ENCODE results near the gene GUCA2A. TPM values are rescaled to one million over a fixed set of nuclear protein-coding genes. Genes with fewer than 3 reads are reported as not detected.

The GUCA2A gene
- total RNA-seq, 1 donor from 2014 or later: not detected

DNA sequence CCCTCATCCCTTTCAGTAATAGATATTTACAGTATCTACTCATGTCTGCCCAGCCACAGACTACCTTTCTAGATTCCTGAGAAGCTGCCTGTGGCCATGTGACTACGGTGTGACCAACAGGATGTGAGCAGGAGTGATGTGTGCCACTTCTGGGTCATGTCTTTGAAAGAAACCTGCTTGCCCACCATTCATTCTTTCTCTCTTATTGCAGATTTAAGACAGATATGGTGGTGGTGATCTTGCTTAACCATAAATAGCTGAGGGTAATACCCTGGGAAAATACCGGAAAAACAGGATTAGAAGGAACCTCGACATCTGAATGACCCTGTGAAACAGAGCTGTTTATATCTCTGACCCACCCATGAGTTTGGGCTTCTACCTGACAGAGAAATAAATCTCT lies 41.6 kb upstream of the GUCA2A start:
- DNase-seq (ENCODE audit: low read depth): no peak
- Histone ChIP-seq H4K20me1 (ENCODE audit: insufficient read depth, low read length) (peaks cover 39% of the 10 kb centered on the region), H2AFZ (ENCODE audit: low read depth, low read length) (no peak overlapping the region), H3K79me2 (ENCODE audit: insufficient read depth, low read length) (peaks cover 51% of the 10 kb centered on the region), H3K27me3 (ENCODE audit: insufficient read depth, low read length) (no peaks in the 10 kb centered on the region), H3K27ac (ENCODE audit: low read depth, low read length) (no peak overlapping the region), H3K4me1 (ENCODE audit: insufficient read depth, low read length) (peaks cover 17% of the 10 kb centered on the region), H3K4me3 (ENCODE audit: insufficient read depth, low read depth, low read length) (no peak overlapping the region), H3K9ac (ENCODE audit: low read length) (no peak overlapping the region), H3K4me2 (ENCODE audit: low read length) (no peak overlapping the region), H3K36me3 (ENCODE audit: insufficient read depth, low read length) (no peaks in the 10 kb centered on the region), H3K9me3 (ENCODE audit: insufficient read depth, low read depth, low read length) (no peaks in the 10 kb centered on the region)
- Mint-ChIP-seq H3K4me3 (ENCODE audit: unreplicated experiment) (no peak overlapping the region), H3K36me3 (ENCODE audit: low read depth, unreplicated experiment) (peaks cover 30% of the 10 kb centered on the region), H3K27ac (ENCODE audit: unreplicated experiment) (no peak overlapping the region), H3K4me1 (ENCODE audit: low read depth, unreplicated experiment) (peaks cover 21% of the 10 kb centered on the region), H3K27me3 (ENCODE audit: low read depth, unreplicated experiment) (no peaks in the 10 kb centered on the region), H3K9me3 (ENCODE audit: unreplicated experiment) (peaks cover 5% of the 10 kb centered on the region)
- TF ChIP-seq, protein P1, sequence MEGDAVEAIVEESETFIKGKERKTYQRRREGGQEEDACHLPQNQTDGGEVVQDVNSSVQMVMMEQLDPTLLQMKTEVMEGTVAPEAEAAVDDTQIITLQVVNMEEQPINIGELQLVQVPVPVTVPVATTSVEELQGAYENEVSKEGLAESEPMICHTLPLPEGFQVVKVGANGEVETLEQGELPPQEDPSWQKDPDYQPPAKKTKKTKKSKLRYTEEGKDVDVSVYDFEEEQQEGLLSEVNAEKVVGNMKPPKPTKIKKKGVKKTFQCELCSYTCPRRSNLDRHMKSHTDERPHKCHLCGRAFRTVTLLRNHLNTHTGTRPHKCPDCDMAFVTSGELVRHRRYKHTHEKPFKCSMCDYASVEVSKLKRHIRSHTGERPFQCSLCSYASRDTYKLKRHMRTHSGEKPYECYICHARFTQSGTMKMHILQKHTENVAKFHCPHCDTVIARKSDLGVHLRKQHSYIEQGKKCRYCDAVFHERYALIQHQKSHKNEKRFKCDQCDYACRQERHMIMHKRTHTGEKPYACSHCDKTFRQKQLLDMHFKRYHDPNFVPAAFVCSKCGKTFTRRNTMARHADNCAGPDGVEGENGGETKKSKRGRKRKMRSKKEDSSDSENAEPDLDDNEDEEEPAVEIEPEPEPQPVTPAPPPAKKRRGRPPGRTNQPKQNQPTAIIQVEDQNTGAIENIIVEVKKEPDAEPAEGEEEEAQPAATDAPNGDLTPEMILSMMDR (IDR thresholded peaks at IDR 0.05; ENCODE audit: insufficient read depth, low read depth, low read length): no peak
- no peak for TF ChIP-seq EZH2 (IDR thresholded peaks at IDR 0.05; ENCODE audit: insufficient read depth, low read length)
- no peak for FAIRE-seq

DNA sequence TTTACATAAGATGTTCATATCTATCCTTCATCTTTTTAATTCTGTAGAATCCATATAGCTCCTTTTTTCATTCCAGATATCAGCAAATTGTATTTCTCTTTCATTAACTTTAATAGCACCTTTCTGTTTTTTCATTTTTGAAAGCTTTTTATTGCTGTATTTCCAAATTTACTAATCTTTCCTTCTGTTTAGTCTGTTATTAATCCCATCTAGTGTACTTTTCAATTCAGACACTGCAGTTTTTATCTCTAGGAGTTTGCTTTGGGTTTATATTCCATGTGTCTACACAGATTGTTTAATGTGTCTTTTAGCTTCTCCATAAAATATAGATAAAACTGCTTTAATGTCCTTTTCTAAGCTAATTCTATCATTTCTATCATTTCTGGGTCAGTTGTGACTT lies 37.4 kb upstream of the GUCA2A start:
- Histone ChIP-seq H3K4me1 (ENCODE audit: insufficient read depth, low read length) (no peaks in the 10 kb centered on the region), H3K27ac (ENCODE audit: low read depth, low read length) (no peak overlapping the region), H3K4me3 (ENCODE audit: insufficient read depth, low read depth, low read length) (no peak overlapping the region), H2AFZ (ENCODE audit: low read depth, low read length) (no peak overlapping the region), H4K20me1 (ENCODE audit: insufficient read depth, low read length) (peaks cover 4% of the 10 kb centered on the region), H3K9ac (ENCODE audit: low read length) (no peak overlapping the region), H3K27me3 (ENCODE audit: insufficient read depth, low read length) (no peaks in the 10 kb centered on the region), H3K9me3 (ENCODE audit: insufficient read depth, low read depth, low read length) (no peaks in the 10 kb centered on the region), H3K4me2 (ENCODE audit: low read length) (no peak overlapping the region), H3K36me3 (ENCODE audit: insufficient read depth, low read length) (no peaks in the 10 kb centered on the region), H3K79me2 (ENCODE audit: insufficient read depth, low read length) (peaks cover 13% of the 10 kb centered on the region)
- H3K9me3 Mint-ChIP-seq (ENCODE audit: unreplicated experiment): peaks cover 3% of the 10 kb centered on the region
- FAIRE-seq: no peak
- DNase-seq (ENCODE audit: low read depth): no peak
- no peaks in the 10 kb centered on the region for H3K27me3 Mint-ChIP-seq (ENCODE audit: low read depth, unreplicated experiment)
- H3K36me3 Mint-ChIP-seq (ENCODE audit: low read depth, unreplicated experiment): peaks cover 31% of the 10 kb centered on the region
- H3K4me3 Mint-ChIP-seq (ENCODE audit: unreplicated experiment): no peak overlapping the region
- no peak overlapping the region for H3K27ac Mint-ChIP-seq (ENCODE audit: unreplicated experiment)
- TF ChIP-seq EZH2 (IDR thresholded peaks at IDR 0.05; ENCODE audit: insufficient read depth, low read length): no peak
- TF ChIP-seq, protein P1 (IDR thresholded peaks at IDR 0.05; ENCODE audit: insufficient read depth, low read depth, low read length): no peak
- peaks cover 8% of the 10 kb centered on the region for H3K4me1 Mint-ChIP-seq (ENCODE audit: low read depth, unreplicated experiment)

DNA sequence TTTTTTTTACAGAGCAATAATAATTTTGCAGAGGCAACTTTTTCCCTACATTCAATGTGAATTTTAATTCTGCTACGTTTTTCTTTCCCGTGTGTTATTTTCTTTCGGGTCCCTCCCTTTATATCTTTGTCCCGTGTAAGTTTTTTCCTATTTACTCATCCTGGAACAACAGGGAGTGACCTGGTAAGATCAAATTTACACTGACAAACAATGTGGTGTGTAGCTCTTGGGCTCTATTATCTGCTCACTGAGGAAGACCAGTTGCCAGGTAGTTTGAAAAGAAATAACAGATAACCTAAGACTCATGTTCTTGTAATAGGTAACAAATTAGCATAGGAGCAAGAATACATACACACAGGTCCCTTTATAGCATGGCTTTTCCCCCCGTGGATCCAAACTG lies 33.7 kb upstream of the GUCA2A start:
- Histone ChIP-seq H3K9me3 (ENCODE audit: insufficient read depth, low read depth, low read length) (no peaks in the 10 kb centered on the region), H3K9ac (ENCODE audit: low read length) (no peak overlapping the region), H3K79me2 (ENCODE audit: insufficient read depth, low read length) (no peaks in the 10 kb centered on the region), H3K4me2 (ENCODE audit: low read length) (no peak overlapping the region), H4K20me1 (ENCODE audit: insufficient read depth, low read length) (no peaks in the 10 kb centered on the region), H3K27me3 (ENCODE audit: insufficient read depth, low read length) (no peaks in the 10 kb centered on the region), H3K27ac (ENCODE audit: low read depth, low read length) (no peak overlapping the region), H3K36me3 (ENCODE audit: insufficient read depth, low read length) (peaks cover 13% of the 10 kb centered on the region), H3K4me1 (ENCODE audit: insufficient read depth, low read length) (no peaks in the 10 kb centered on the region), H3K4me3 (ENCODE audit: insufficient read depth, low read depth, low read length) (no peak overlapping the region), H2AFZ (ENCODE audit: low read depth, low read length) (no peak overlapping the region)
- Mint-ChIP-seq H3K36me3 (ENCODE audit: low read depth, unreplicated experiment) (peaks cover 13% of the 10 kb centered on the region), H3K9me3 (ENCODE audit: unreplicated experiment) (no peaks in the 10 kb centered on the region), H3K4me3 (ENCODE audit: unreplicated experiment) (no peak overlapping the region), H3K27me3 (ENCODE audit: low read depth, unreplicated experiment) (no peaks in the 10 kb centered on the region), H3K4me1 (ENCODE audit: low read depth, unreplicated experiment) (no peaks in the 10 kb centered on the region), H3K27ac (ENCODE audit: unreplicated experiment) (no peak overlapping the region)
- TF ChIP-seq EZH2 (IDR thresholded peaks at IDR 0.05; ENCODE audit: insufficient read depth, low read length): no peak
- TF ChIP-seq, protein P1 (IDR thresholded peaks at IDR 0.05; ENCODE audit: insufficient read depth, low read depth, low read length): no peak
- FAIRE-seq (no peak), DNase-seq (ENCODE audit: low read depth) (no peak)

All from astrocyte (in vitro differentiated cells and primary cell).